Adipocyte (in vitro differentiated cells): ENCODE results near the gene PEX6.

Experiments used
- DNase-seq: peaks from one replicate; pipeline ENCODE4 v3.0.0-alpha.2; 2015; ENCODE audit warnings: low read depth
- H3K27me3 ChIP-seq: replicated peaks from 2 replicates; pipeline ENCODE4 v1.7.0; 2013; ENCODE audit warnings: mild to moderate bottlenecking, low read length, moderate library complexity; ENCODE audit not compliant: control insufficient read depth, insufficient read depth
- H3K36me3 ChIP-seq: 2 replicates; pipeline ENCODE4 v1.7.0; 2013; ENCODE audit warnings: low read length, mild to moderate bottlenecking, moderate library complexity; ENCODE audit not compliant: control insufficient read depth, insufficient read depth, severe bottlenecking
- H3K4me1 ChIP-seq: 2 replicates; pipeline ENCODE4 v1.7.0; 2013; ENCODE audit warnings: mild to moderate bottlenecking, low read length, moderate library complexity; ENCODE audit not compliant: control insufficient read depth, insufficient read depth
- H3K4me3 ChIP-seq: 2 replicates; pipeline ENCODE4 v1.7.0; 2013; ENCODE audit warnings: mild to moderate bottlenecking, low read length, moderate library complexity
- H3K9ac ChIP-seq: 2 replicates; pipeline ENCODE4 v1.7.0; 2013; ENCODE audit warnings: mild to moderate bottlenecking, low read length, moderate library complexity
- H3K9me3 ChIP-seq: 2 replicates; pipeline ENCODE4 v1.7.0; 2013; ENCODE audit warnings: mild to moderate bottlenecking, low read length, moderate library complexity; ENCODE audit not compliant: control insufficient read depth

The PEX6 gene, protein sequence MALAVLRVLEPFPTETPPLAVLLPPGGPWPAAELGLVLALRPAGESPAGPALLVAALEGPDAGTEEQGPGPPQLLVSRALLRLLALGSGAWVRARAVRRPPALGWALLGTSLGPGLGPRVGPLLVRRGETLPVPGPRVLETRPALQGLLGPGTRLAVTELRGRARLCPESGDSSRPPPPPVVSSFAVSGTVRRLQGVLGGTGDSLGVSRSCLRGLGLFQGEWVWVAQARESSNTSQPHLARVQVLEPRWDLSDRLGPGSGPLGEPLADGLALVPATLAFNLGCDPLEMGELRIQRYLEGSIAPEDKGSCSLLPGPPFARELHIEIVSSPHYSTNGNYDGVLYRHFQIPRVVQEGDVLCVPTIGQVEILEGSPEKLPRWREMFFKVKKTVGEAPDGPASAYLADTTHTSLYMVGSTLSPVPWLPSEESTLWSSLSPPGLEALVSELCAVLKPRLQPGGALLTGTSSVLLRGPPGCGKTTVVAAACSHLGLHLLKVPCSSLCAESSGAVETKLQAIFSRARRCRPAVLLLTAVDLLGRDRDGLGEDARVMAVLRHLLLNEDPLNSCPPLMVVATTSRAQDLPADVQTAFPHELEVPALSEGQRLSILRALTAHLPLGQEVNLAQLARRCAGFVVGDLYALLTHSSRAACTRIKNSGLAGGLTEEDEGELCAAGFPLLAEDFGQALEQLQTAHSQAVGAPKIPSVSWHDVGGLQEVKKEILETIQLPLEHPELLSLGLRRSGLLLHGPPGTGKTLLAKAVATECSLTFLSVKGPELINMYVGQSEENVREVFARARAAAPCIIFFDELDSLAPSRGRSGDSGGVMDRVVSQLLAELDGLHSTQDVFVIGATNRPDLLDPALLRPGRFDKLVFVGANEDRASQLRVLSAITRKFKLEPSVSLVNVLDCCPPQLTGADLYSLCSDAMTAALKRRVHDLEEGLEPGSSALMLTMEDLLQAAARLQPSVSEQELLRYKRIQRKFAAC

DNA sequence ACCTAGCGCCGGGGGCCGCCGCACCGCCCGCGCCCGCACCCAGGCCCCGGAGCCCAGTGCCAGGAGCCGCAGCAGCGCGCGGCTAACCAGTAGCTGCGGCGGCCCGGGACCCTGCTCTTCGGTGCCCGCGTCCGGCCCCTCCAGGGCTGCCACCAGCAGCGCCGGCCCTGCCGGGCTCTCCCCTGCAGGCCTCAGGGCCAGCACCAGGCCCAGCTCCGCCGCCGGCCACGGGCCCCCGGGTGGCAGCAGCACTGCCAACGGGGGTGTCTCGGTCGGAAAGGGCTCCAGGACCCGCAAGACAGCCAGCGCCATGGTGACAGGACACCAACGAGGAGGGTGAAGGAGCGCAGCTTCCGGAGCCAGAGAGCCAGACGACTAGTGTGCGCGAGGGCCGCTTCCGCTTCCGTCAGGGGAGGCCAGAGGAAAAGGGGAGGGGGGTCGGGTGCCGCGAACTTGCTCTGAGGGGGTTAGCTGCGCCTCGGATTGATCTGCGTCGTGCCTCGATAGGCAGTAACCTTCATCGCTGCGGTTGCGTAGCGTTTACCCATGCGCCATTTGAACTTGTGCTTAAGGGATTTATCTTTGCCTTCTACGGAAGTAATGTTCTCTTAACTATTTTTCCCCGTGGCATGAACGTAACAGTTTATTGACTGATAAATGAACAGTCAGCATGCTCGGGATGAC, at the start of gene PEX6:
PEX6 (minus strand) TSS at position 343 of the 684 bp plus-strand sequence; CDS start at position 312, 31 bp downstream.
- H3K4me3 ChIP-seq, result peak within 1 kb of the TSS; percentile 86
- peak within 1 kb of the TSS; percentile 96 for H3K9ac ChIP-seq
- H3K4me1 ChIP-seq, result peaks cover 31% of the 10 kb centered on the region
- peak; percentile 87 for DNase-seq
- H3K9me3 ChIP-seq, result no peaks in the 10 kb centered on the region
- no peaks in the 10 kb centered on the region for H3K36me3 ChIP-seq
- H3K27me3 ChIP-seq, result no peaks in the 10 kb centered on the region

DNA sequence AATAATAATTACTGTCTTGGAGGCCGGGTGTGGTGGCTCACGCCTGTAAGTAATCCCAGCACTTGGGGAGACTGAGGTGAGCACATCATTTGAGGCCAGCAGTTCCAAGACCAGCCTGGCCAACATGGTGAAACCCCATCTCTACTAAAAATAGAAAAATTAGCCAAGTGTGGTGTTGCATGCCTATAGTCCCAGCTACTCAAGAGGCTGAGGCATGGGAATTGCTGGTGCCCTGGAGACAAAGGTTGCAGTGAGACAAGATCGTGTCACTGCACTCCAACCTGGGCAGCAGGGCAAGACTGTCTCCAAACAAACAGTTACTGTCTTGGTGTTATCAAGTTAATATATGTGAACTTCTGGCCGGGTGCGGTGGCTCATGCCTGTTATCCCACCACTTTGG, 47.4 kb upstream of the PEX6 start:
- Histone ChIP-seq H3K36me3 (peaks cover 61% of the 10 kb centered on the region), H3K27me3 (no peaks in the 10 kb centered on the region)

DNA sequence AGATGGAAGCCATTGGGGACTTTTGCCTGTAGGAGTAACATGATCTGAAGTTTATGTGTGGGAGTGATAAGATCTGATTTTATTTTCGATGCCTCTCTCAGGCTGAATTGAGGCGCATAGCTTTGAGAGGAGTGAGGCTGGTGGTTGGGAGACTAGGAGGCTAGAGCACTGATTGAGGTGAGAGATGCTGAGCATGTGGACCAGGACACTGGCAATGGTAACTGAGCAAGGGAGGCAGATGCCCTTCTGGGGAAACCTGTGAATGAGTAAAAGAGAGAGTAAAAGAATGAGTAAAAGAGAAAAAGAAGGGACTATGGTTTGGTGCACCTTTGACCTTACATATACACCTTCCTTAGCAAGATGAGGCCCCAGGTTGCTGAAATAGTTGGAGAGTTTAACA, 45.5 kb upstream of the PEX6 start:
- no peaks in the 10 kb centered on the region for H3K27me3 ChIP-seq
- H3K9me3 ChIP-seq, result no peaks in the 10 kb centered on the region
- no peak for DNase-seq
- peaks cover 60% of the 10 kb centered on the region for H3K36me3 ChIP-seq
- no peak overlapping the region for H3K4me3 ChIP-seq
- peak overlapping the region; percentile 27 for H3K9ac ChIP-seq
- peaks cover 28% of the 10 kb centered on the region for H3K4me1 ChIP-seq

More for the DNA sequence above, 47.4 kb upstream of the PEX6 start:
- no peak overlapping the region for H3K9ac ChIP-seq
- peaks cover 14% of the 10 kb centered on the region for H3K4me1 ChIP-seq
- DNase-seq, result no peak
- H3K9me3 ChIP-seq, result no peaks in the 10 kb centered on the region
- no peak overlapping the region for H3K4me3 ChIP-seq

DNA sequence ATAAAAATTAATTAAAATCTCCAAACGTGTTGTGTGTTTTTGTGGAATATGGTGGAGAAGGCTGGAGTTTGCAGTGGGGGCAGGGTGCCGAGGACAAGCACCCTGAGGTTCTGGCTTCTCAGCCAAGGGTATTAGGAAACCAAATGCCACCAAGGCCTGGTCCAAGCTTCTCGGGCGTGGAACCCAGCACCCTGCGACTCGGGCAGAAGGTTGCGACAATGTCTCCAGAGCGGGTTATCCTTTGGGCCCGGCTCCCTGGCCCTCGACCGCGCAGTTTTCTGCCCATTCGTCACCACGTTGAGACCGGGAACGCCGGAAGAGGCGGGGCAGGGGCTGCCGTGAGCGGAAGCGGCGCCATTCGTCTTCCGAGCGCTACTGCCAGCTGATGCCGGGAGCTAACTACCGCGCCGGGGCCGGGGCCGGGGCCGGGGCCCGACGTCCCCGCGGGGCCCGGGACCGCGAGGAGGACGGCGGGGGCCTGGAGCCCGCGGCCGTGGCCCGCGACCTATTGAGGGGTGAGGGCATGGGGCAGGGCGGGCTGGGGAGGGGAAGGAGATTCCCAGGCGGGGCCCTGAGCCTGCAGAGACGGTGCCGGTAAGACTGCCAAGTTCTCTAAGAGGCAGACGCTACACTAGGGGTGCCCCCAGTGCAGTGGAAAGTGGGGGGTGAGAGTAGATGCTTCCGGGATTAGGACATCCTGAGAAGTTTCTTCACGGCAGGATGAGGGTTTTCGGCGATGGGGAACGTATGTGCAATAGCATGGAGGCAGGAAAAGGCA, 42.5 kb upstream of the PEX6 start, which contains the start of gene RRP36:
RRP36 (plus strand) TSS at position 354 of the 778 bp plus-strand sequence; CDS start at position 386, 32 bp downstream.
- Histone ChIP-seq H3K9me3 (no peaks in the 10 kb centered on the region), H3K27me3 (no peaks in the 10 kb centered on the region), H3K4me1 (peaks cover 44% of the 10 kb centered on the region), H3K4me3 (peak within 1 kb of the TSS; percentile 100), H3K9ac (peak within 1 kb of the TSS; percentile 99), H3K36me3 (peaks cover 55% of the 10 kb centered on the region)
- peak; percentile 93 for DNase-seq

DNA sequence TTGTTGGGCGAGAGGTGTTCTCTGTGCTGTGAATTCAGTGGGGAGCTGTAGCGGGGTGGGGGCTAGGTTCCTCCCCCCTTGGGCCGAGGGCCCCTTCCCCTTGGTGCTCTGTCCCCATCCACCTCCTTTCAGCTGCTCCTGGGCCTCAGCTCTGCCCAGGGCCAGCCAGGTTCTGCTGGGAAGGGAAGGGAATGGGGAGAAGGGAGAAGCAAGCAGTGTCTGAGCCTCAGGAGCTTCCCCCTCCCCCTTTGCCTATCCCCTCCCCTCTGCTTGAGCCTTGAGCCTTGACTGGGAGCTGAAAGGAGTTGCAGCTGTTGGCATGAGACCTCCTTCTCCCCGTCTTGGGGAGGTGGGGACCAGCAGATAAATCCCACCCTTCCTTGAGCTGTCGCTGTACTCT, 41.9 kb upstream of the PEX6 start:
- peaks cover 47% of the 10 kb centered on the region for H3K4me1 ChIP-seq
- no peaks in the 10 kb centered on the region for H3K27me3 ChIP-seq
- peak overlapping the region; percentile 99 for H3K9ac ChIP-seq
- peaks cover 49% of the 10 kb centered on the region for H3K36me3 ChIP-seq
- no peak for DNase-seq
- no peaks in the 10 kb centered on the region for H3K9me3 ChIP-seq
- H3K4me3 ChIP-seq, result peak overlapping the region; percentile 100

DNA sequence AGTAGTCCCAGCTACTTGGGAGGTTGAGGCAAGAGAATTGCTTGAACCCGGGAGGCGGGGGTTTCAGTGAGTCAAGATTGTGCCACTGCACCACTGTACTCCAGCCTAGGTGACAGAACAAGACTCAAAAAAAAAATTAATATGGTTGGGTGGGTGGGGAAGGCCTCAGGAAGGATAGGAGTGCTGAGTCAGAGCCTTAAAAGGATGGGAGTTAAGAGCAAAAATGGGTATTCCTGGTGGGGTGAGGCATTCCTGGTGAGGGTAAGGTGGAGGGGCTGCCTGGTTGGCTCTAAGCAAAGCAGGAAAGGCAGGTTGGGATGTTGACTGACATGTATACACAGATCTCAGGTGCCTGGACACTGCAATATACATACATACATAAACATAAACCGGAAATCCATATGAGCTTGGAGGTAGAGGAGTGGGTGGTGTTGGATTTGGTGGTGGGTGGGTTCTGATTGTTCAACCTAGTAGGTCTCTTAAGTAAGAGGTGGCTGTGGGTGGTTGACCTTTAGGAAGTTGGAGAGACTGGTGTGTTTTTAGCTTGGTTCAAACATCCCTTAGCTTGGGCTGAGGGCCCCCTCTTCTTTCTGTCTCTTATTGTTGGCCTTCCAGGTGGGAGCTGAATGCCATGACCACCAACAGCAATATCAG, 41.2 kb upstream of the PEX6 start:
- no peak overlapping the region for H3K4me3 ChIP-seq
- no peaks in the 10 kb centered on the region for H3K27me3 ChIP-seq
- H3K9me3 ChIP-seq, result no peaks in the 10 kb centered on the region
- H3K9ac ChIP-seq, result peak overlapping the region; percentile 99
- no peak for DNase-seq
- peaks cover 44% of the 10 kb centered on the region for H3K36me3 ChIP-seq
- H3K4me1 ChIP-seq, result peaks cover 52% of the 10 kb centered on the region

DNA sequence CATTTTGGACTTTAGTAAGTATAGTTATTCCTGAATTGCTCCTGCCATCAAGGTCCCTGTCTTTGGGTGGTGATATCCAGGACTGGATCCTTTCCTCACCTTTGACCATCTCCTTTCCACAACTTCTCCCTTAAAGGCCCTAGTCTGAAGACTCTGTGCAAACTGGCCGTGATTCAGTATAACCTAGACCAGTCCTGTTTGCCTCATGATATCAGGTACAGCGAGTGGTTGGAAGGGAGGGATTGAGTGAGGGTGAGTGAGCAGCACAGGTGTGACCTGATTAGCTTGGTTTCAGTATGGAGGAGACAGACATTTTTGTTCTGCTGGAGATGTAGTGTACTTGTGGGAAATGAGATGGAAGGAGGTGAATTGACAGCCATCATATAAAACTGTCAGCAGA, 40.2 kb upstream of the PEX6 start:
- Histone ChIP-seq H3K9me3 (no peaks in the 10 kb centered on the region), H3K36me3 (peaks cover 33% of the 10 kb centered on the region), H3K27me3 (no peaks in the 10 kb centered on the region), H3K9ac (no peak overlapping the region), H3K4me1 (peaks cover 56% of the 10 kb centered on the region), H3K4me3 (no peak overlapping the region)
- DNase-seq, result no peak

DNA sequence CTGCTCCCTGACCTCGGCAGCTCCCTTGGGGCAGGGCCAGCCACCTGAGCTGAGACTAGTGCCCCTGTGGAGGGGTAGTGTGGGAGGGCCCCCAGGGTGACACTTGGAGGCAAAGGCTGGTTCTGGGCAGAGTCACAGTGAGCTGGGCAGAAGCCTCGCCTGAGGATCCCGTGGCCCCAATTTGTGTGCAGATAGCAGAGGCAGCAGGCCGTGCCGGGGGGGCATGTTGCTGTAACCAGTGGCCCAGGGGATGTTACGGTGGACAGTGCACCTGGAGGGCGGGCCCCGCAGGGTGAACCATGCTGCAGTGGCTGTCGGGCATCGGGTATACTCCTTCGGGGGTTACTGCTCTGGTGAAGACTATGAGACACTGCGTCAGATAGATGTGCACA, 38.0 kb upstream of the PEX6 start:
- no peaks in the 10 kb centered on the region for H3K9me3 ChIP-seq
- no peaks in the 10 kb centered on the region for H3K27me3 ChIP-seq
- no peak for DNase-seq
- peaks cover 58% of the 10 kb centered on the region for H3K4me1 ChIP-seq
- peak overlapping the region; percentile 22 for H3K9ac ChIP-seq
- peak overlapping the region; percentile 15 for H3K4me3 ChIP-seq
- H3K36me3 ChIP-seq, result peaks cover 34% of the 10 kb centered on the region

DNA sequence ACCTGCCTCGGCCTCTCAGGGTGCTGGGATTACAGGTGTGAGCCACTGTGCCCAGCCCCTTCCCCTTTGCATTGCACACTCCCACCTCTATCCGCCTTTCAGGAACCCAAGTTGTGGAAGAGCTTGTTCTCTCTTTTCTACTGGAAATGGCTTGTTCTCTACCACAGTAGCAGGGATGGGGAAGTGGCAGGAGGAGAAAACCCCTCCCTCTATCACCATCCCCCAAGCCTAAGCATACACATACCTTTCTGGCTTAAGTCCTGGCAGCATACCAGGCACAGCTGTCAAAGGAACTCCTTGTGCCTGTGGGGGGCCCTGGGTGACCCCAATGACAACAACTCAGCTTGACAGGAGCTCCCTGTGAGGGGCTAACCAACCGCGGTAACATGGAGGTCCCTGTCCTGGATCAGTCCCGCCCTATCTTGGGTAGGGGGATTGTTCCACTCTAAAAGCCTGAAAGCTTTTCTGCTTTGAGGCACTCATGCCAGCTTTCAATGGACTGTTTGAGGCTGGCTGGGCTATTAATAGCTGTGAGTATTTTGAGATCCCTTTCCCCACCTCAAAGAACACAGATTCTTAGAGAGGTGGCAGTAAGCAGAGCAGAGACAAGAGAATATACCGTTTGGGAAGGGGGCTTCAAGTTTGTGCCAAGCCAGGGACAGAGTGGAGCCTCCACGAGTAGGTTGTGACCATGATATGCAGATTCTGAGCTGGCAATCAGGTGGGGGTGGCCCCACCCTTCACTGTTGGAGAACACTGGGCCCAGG, 37.4 kb upstream of the PEX6 start:
- Histone ChIP-seq H3K4me1 (peaks cover 58% of the 10 kb centered on the region), H3K36me3 (peaks cover 40% of the 10 kb centered on the region), H3K9ac (peak overlapping the region; percentile 22), H3K4me3 (peak overlapping the region; percentile 15), H3K9me3 (no peaks in the 10 kb centered on the region), H3K27me3 (no peaks in the 10 kb centered on the region)
- DNase-seq, result no peak
